ENCODE results near the gene DCLK1.

- TF ChIP-seq CTCF (IDR thresholded peaks at IDR 0.05) = no peak
- no peak for TF ChIP-seq SIN3A (IDR thresholded peaks at IDR 0.05; ENCODE audit: borderline replicate concordance, insufficient read depth, low read depth, low read length)
Observed at GRCh38 chr13:35884211-35884760, 246.9 kb downstream of the DCLK1 start.
